DND-41 (cell line): ENCODE measurements around the gene CD276.

Source experiments
- ATAC-seq: fragments of 200-7000 bp; cut with Tn5 transposase; 3 replicates; pipeline ENCODE4 v1.9.1; 2021; ENCODE audit warnings: low read depth; ENCODE audit not compliant: insufficient read depth
- DNase-seq: peaks from one replicate; pipeline ENCODE4 v3.0.0-alpha.2; 2020
- H2AFZ ChIP-seq: 2 replicates; pipeline ENCODE4 v1.6.0; 2012; ENCODE audit warnings: low read depth, low read length
- H3K27ac ChIP-seq: 2 replicates; pipeline ENCODE4 v1.5.1; 2012; ENCODE audit warnings: low read length, inconsistent platforms
- H3K27me3 ChIP-seq: fragments of 200-600 bp; sonication (generic); 2 replicates; pipeline ENCODE4 v1.6.0; 2012; ENCODE audit warnings: low read length, mild to moderate bottlenecking, inconsistent platforms; ENCODE audit not compliant: insufficient read depth, poor library complexity
- H3K36me3 ChIP-seq: 2 replicates; pipeline ENCODE4 v1.5.1; 2012; ENCODE audit warnings: low read length, inconsistent platforms; ENCODE audit not compliant: insufficient read depth
- H3K4me1 ChIP-seq: 2 replicates; pipeline ENCODE4 v1.5.1; 2012; ENCODE audit warnings: mild to moderate bottlenecking, low read length; ENCODE audit not compliant: insufficient read depth
- H3K4me2 ChIP-seq: 2 replicates; pipeline ENCODE4 v1.6.0; 2012; ENCODE audit warnings: mild to moderate bottlenecking, moderate library complexity, low read length, inconsistent platforms; ENCODE audit not compliant: insufficient read depth
- H3K4me3 ChIP-seq, 2 experiments: fragments of 200-600 bp in 1 of 2; shearing (Covaris generic) in 1 of 2; 2 replicates each; pipeline ENCODE4 v1.5.1; 2012 to 2016; ENCODE audit warnings: inconsistent platforms in 2 of 2, low read length in 2 of 2, mild to moderate bottlenecking in 2 of 2, low read depth in 1 of 2, moderate library complexity in 1 of 2
- H3K79me2 ChIP-seq: 2 replicates; pipeline ENCODE4 v1.6.0; 2012; ENCODE audit warnings: low read length, inconsistent platforms; ENCODE audit not compliant: insufficient read depth
- H3K9ac ChIP-seq: 2 replicates; pipeline ENCODE4 v1.6.0; 2012; ENCODE audit warnings: low read depth, mild to moderate bottlenecking, inconsistent platforms, low read length, moderate library complexity
- H3K9me3 ChIP-seq: 2 replicates; pipeline ENCODE4 v1.5.1; 2012; ENCODE audit warnings: low read length, moderate library complexity, mild to moderate bottlenecking, inconsistent platforms; ENCODE audit not compliant: insufficient read depth, severe bottlenecking
- H4K20me1 ChIP-seq: 2 replicates; pipeline ENCODE4 v1.6.0; 2012; ENCODE audit warnings: low read length; ENCODE audit not compliant: insufficient read depth
- EZH2 ChIP-seq: IDR thresholded peaks from 3 replicates; pipeline ENCODE4 v1.6.1; 2012; ENCODE audit warnings: borderline replicate concordance, low read depth, mild to moderate bottlenecking, moderate library complexity, low read length, inconsistent platforms; ENCODE audit not compliant: severe bottlenecking
- TF ChIP-seq, protein P1 (sequence below): IDR thresholded peaks from 2 replicates; pipeline ENCODE4 v1.5.1; 2012; ENCODE audit warnings: borderline replicate concordance, low read length, moderate library complexity, mild to moderate bottlenecking; ENCODE audit not compliant: poor library complexity, severe bottlenecking; ENCODE audit errors: extremely low read depth

The CD276 gene

DNA sequence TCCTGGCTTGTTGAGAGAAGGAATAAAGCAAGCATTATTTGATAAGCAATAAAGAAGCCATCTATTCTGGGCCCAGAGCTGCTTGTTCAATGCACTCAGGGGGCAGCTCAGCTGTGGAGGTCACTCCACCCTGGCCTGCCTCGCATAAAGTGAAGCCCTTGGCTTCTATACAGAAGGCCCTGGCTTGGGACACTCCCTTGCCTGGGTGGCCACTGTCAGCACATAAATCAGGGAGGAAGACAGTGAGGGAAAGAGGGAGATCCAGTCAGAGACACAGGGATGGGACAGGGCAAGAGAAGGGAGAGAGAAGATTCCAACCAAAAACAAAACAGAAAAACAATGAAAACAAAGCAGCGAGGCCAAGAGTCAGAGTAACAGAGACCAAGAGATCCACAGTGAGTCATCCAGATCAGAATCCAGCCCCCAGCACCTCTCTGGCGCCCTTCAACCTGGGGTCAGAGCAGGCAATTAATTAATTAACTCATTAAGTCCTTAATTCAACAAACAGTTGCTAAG is 57.2 kb downstream of the CD276 start:
- no peaks in the 10 kb centered on the region for H3K27me3 ChIP-seq
- TF ChIP-seq EZH2: no peak
- TF ChIP-seq, protein P1, sequence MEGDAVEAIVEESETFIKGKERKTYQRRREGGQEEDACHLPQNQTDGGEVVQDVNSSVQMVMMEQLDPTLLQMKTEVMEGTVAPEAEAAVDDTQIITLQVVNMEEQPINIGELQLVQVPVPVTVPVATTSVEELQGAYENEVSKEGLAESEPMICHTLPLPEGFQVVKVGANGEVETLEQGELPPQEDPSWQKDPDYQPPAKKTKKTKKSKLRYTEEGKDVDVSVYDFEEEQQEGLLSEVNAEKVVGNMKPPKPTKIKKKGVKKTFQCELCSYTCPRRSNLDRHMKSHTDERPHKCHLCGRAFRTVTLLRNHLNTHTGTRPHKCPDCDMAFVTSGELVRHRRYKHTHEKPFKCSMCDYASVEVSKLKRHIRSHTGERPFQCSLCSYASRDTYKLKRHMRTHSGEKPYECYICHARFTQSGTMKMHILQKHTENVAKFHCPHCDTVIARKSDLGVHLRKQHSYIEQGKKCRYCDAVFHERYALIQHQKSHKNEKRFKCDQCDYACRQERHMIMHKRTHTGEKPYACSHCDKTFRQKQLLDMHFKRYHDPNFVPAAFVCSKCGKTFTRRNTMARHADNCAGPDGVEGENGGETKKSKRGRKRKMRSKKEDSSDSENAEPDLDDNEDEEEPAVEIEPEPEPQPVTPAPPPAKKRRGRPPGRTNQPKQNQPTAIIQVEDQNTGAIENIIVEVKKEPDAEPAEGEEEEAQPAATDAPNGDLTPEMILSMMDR: no peak
- no peaks in the 10 kb centered on the region for H3K36me3 ChIP-seq
- H3K4me2 ChIP-seq: no peak overlapping the region
- no peak overlapping the region for H3K9ac ChIP-seq
- H3K4me1 ChIP-seq: no peaks in the 10 kb centered on the region
- no peak overlapping the region for H3K27ac ChIP-seq
- H3K9me3 ChIP-seq: no peaks in the 10 kb centered on the region
- H4K20me1 ChIP-seq: no peaks in the 10 kb centered on the region; the same call in 1 of the 2 replicates
- H3K4me3 ChIP-seq: no peak overlapping the region
- no peak overlapping the region for H2AFZ ChIP-seq
- DNase-seq (no peak), ATAC-seq (no peak)
- no peaks in the 10 kb centered on the region for H3K79me2 ChIP-seq

- ATAC-seq (no peak), DNase-seq (no peak)
- H3K4me2 ChIP-seq: no peak overlapping the region
- no peak for TF ChIP-seq EZH2
- TF ChIP-seq, protein P1: no peak
- H3K9me3 ChIP-seq: no peaks in the 10 kb centered on the region
- H2AFZ ChIP-seq: no peak overlapping the region
- H3K79me2 ChIP-seq: no peaks in the 10 kb centered on the region
- no peaks in the 10 kb centered on the region for H3K27me3 ChIP-seq
- no peaks in the 10 kb centered on the region for H3K4me1 ChIP-seq
- no peaks in the 10 kb centered on the region; the same call in 1 of the 2 replicates for H4K20me1 ChIP-seq
- H3K36me3 ChIP-seq: no peaks in the 10 kb centered on the region
- H3K27ac ChIP-seq: no peak overlapping the region
- no peak overlapping the region for H3K9ac ChIP-seq
- no peak overlapping the region for H3K4me3 ChIP-seq
Measured at GRCh38 chr15:73744293-73744692, 60.1 kb downstream of the CD276 start.

DNA sequence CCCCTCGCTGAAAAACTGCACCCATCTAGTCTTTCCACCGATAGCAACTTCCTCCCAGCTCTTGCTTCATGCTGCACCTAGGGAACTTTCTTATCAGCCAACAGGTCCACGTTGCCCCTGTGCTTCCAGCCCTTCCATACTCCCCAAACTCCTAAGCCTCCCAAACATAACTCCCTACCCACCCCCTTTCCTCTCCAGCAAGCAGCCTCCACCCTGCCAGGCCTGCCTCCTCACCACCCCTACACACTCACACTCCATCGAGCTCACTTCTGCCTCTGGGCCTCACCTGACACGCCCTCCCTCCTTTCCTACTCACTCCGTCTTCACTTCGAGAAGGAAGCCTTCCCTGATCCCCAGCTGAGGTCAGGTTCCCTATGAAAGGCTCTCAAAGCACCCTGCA is 60.9 kb downstream of the CD276 start:
- DNase-seq: no peak
- Histone ChIP-seq H3K27ac (no peak overlapping the region), H3K36me3 (no peaks in the 10 kb centered on the region), H3K4me2 (no peak overlapping the region), H4K20me1 (no peaks in the 10 kb centered on the region; the same call in 1 of the 2 replicates), H3K9me3 (no peaks in the 10 kb centered on the region), H3K4me3 (no peak overlapping the region), H2AFZ (no peak overlapping the region), H3K9ac (no peak overlapping the region), H3K4me1 (no peaks in the 10 kb centered on the region), H3K79me2 (no peaks in the 10 kb centered on the region), H3K27me3 (no peaks in the 10 kb centered on the region)
- no peak for ATAC-seq
- TF ChIP-seq, protein P1: no peak
- TF ChIP-seq EZH2: no peak
